Measurements from ENCODE around the gene RGS19. TPM values are rescaled to one million over a fixed set of nuclear protein-coding genes. Genes with fewer than 3 reads are reported as not detected.
A peak's percentile ranks its signal among the peaks of the same experiment; 100 is the strongest.

RGS19 gene
- total RNA-seq, 2 donors from 2014 or later, result 38.1 to 40.0 TPM

- no peaks in the 10 kb centered on the region for H3K9me3 Mint-ChIP-seq
- peak overlapping the region; percentile 29 for H3K27ac Mint-ChIP-seq
- peaks cover 17% of the 10 kb centered on the region for H3K4me1 Mint-ChIP-seq (ENCODE audit: low read depth)
- no peaks in the 10 kb centered on the region for H3K36me3 Mint-ChIP-seq (ENCODE audit: insufficient read depth in 2 of 2)
- ATAC-seq (replicated peaks in 1 of 2) (no peak), DNase-seq (no peak)
- no peak overlapping the region for H3K4me3 Mint-ChIP-seq
- peaks cover 21% of the 10 kb centered on the region for H3K27me3 Mint-ChIP-seq (ENCODE audit: low read depth)
Measured at GRCh38 chr20:64053841-64054661, 25.3 kb downstream of the RGS19 start.

DNA sequence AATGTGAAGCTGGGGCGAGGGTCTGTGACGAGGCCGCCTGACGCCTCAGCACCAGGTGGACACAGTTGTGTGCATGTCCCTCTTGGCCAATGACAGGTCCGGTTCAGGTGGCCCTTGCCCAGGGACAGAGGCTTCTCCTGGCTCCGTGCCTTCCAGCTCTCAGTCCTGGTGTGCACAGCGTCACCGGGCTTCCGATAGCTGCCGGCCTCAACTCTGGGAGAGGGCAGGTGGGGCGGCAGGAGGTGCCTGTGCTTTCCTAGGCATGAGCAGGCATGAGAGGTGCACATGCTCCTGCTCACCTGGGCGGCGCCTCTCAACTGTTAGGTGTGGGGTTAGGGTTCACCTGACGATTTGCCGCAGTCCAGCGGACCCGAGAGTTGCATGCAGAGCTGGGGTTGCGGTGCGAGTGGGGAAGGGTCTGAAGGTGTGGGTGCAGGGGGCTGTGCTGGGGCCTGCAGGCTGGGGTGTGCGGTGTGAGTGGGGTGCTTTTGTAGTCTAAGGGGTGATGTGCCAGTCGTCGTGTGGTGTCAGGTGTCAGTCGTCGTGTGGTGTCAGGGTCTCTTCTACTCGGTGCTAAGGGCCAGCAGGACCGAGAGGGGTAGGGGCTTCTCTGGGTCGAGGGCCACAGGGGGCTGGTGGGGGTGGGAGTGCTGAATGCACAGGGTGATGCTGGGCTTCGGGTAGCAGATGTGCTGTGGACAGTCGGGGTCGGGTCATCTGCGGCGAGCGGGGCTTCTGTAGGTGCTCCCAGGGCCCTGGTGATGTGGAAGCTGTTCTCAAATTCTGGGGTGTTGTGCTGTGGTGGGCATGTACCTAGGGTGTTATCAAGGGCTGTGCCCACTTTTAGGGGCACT is 26.1 kb downstream of the RGS19 start:
- no peak for DNase-seq
- peaks cover 21% of the 10 kb centered on the region for H3K27me3 Mint-ChIP-seq (ENCODE audit: low read depth)
- no peak overlapping the region for H3K4me3 Mint-ChIP-seq
- peaks cover 12% of the 10 kb centered on the region for H3K4me1 Mint-ChIP-seq (ENCODE audit: low read depth)
- H3K27ac Mint-ChIP-seq, result no peak overlapping the region
- H3K36me3 Mint-ChIP-seq (ENCODE audit: insufficient read depth in 2 of 2), result no peaks in the 10 kb centered on the region
- no peak for ATAC-seq (replicated peaks in 1 of 2)
- no peaks in the 10 kb centered on the region for H3K9me3 Mint-ChIP-seq

GRCh38 chr20:64052326-64052722 is 27.0 kb downstream of the RGS19 start:
- no peak for ATAC-seq (replicated peaks in 1 of 2)
- H3K27me3 Mint-ChIP-seq (ENCODE audit: low read depth), result peaks cover 23% of the 10 kb centered on the region
- no peak overlapping the region for H3K4me3 Mint-ChIP-seq

DNA sequence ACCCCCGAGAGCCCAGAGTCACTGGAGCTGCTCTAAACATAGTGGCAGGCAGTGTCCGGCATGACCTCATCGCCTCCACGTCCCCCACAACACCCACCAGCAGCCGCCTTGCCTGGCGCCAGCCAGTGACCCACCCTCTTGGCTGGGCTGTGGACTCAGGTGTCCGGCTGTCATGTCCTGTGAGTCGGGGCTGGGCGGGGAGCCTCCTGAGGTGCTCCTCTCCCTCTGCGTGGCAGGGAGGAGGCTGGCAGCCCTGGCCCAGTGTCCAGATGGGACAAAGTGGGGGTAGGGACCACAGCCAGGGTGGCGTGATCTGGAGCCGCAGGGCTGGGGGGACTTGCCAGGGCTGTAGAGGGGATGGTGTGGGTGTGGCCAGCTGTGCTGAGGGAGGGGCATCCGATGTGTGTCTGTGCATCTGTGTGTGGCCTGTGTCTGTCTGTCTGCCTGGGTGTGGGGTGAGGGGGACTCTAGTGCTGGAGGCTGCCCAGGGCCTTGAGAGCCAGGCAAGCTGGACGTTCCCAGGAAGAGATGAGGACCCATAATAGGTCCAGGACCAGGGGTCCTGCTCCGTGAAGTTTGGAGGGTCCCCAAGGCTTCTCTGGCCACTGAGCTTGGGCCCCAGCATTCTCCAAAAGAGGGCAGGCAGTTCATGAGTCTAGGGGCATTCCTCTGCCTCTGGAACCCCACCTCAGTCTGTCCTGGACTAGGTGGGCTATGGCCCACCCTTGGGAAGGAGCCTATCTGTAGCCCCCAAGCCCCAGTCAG is 27.6 kb downstream of the RGS19 start:
- ATAC-seq (replicated peaks in 1 of 2) (no peak), DNase-seq (no peak)
- Mint-ChIP-seq H3K27ac (no peak overlapping the region), H3K4me1 (ENCODE audit: low read depth) (peaks cover under 1% of the 10 kb centered on the region), H3K36me3 (ENCODE audit: insufficient read depth in 2 of 2) (no peaks in the 10 kb centered on the region), H3K4me3 (no peak overlapping the region), H3K9me3 (no peaks in the 10 kb centered on the region), H3K27me3 (ENCODE audit: low read depth) (peaks cover 29% of the 10 kb centered on the region)

More at GRCh38 chr20:64052326-64052722, 27.0 kb downstream of the RGS19 start:
- no peak overlapping the region for H3K27ac Mint-ChIP-seq
- H3K4me1 Mint-ChIP-seq (ENCODE audit: low read depth), result peaks cover 3% of the 10 kb centered on the region
- no peaks in the 10 kb centered on the region for H3K36me3 Mint-ChIP-seq (ENCODE audit: insufficient read depth in 2 of 2)
- DNase-seq, result no peak
- no peaks in the 10 kb centered on the region for H3K9me3 Mint-ChIP-seq

DNA sequence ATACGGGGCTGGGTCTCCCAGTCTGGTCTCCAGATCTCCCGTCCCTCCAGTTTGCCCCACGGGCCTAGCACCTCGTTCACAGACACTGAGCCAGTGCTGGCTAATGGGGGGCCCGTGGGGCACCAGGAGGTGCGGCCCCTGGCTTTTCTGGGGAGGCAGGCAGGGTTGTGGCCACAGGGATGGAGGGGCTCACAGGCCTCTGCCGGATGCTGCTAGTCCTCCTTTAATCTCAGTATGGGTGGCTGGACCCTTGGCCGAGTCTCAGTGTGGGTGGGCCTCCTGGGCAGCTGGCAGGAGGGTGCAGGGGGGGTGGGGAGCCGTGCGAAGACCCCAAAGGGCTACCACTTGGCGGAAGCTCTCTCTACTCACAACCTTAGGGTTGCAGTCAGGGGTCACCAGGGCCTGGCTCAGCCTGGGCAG is 28.3 kb downstream of the RGS19 start:
- Mint-ChIP-seq H3K9me3 (no peaks in the 10 kb centered on the region), H3K4me1 (ENCODE audit: low read depth) (peaks cover 4% of the 10 kb centered on the region), H3K36me3 (ENCODE audit: insufficient read depth in 2 of 2) (no peaks in the 10 kb centered on the region), H3K4me3 (no peak overlapping the region), H3K27me3 (ENCODE audit: low read depth) (peaks cover 36% of the 10 kb centered on the region), H3K27ac (no peak overlapping the region)
- DNase-seq (no peak), ATAC-seq (replicated peaks in 1 of 2) (no peak)

DNA sequence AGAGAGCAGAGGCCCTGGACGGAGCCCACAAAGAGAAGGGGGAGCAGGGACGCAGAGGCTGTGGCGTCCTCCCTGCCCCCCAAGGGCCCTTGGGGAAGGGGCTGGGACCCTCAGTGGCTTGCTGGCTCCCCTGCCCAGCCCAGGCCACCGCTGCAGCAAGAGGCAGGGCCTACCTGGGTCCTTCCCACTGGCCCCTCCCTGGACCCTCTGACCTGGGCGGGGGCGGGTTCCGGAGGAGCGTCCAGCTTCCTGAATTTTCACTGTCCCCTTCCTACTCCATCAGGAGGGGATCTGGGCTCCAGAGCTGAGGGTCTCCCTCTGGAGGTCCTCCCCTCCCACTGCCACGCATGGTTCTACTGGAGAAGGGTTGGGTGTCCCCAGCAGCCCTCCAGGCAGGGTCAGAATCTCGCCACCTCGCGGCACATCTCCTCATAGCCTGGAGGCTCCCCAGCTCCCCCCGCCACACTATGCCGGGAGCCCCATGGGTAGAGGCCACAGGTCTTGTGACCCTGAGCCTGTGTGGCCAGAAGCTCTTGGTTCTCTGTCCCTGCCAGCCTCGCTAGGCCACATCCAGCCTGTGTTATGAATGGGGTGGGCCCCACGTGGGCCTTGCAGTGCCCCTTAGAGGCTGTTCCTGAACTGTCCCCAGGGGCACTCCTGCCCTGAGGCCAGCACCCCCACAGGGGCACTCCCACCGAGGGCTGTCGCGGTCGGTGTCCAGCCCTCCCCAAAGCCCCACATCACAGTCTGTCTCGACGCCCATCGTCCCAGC is 28.9 kb downstream of the RGS19 start:
- DNase-seq (no peak), ATAC-seq (replicated peaks in 1 of 2) (no peak)
- Mint-ChIP-seq H3K27ac (no peak overlapping the region), H3K36me3 (ENCODE audit: insufficient read depth in 2 of 2) (no peaks in the 10 kb centered on the region), H3K4me1 (ENCODE audit: low read depth) (peaks cover 4% of the 10 kb centered on the region), H3K9me3 (no peaks in the 10 kb centered on the region), H3K4me3 (peak overlapping the region; percentile 40 to 71), H3K27me3 (ENCODE audit: low read depth) (peaks cover 36% of the 10 kb centered on the region)

- Mint-ChIP-seq H3K9me3 (no peaks in the 10 kb centered on the region), H3K4me1 (ENCODE audit: low read depth) (peaks cover 4% of the 10 kb centered on the region), H3K4me3 (peak overlapping the region; percentile 47 to 71), H3K27me3 (ENCODE audit: low read depth) (peaks cover 36% of the 10 kb centered on the region), H3K36me3 (ENCODE audit: insufficient read depth in 2 of 2) (no peaks in the 10 kb centered on the region), H3K27ac (no peak overlapping the region)
- no peak for DNase-seq
- no peak for ATAC-seq (replicated peaks in 1 of 2)
Measured at GRCh38 chr20:64049878-64050260, 29.4 kb downstream of the RGS19 start.

- DNase-seq, result peak; percentile 64 to 72
- no peaks in the 10 kb centered on the region for H3K36me3 Mint-ChIP-seq (ENCODE audit: insufficient read depth in 2 of 2)
- H3K4me1 Mint-ChIP-seq (ENCODE audit: low read depth), result peaks cover 4% of the 10 kb centered on the region
Measured at GRCh38 chr20:64049060-64049877, 30.0 kb downstream of the RGS19 start, which contains the start of gene SOX18. Gene SOX18, minus strand, starts transcription at chr20:64049639. Its CDS starts 123 bp downstream, at chr20:64049516.

GRCh38 chr20:64048402-64049044 is 30.8 kb downstream of the RGS19 start:
- no peaks in the 10 kb centered on the region for H3K9me3 Mint-ChIP-seq
- no peak for DNase-seq
- H3K27ac Mint-ChIP-seq, result no peak overlapping the region
- no peaks in the 10 kb centered on the region for H3K36me3 Mint-ChIP-seq (ENCODE audit: insufficient read depth in 2 of 2)
- H3K4me1 Mint-ChIP-seq (ENCODE audit: low read depth), result peaks cover 4% of the 10 kb centered on the region
- H3K27me3 Mint-ChIP-seq (ENCODE audit: low read depth), result peaks cover 33% of the 10 kb centered on the region
- ATAC-seq (replicated peaks in 1 of 2), result peak; percentile 18 to 19
- no peak overlapping the region for H3K4me3 Mint-ChIP-seq

More at GRCh38 chr20:64049060-64049877, 30.0 kb downstream of the RGS19 start, which contains the start of gene SOX18:
- Mint-ChIP-seq H3K9me3 (no peaks in the 10 kb centered on the region), H3K27me3 (ENCODE audit: low read depth) (peaks cover 36% of the 10 kb centered on the region), H3K27ac (no peak within 1 kb of the TSS), H3K4me3 (peak within 1 kb of the TSS; percentile 47 to 79)
- peak; percentile 72 to 80 for ATAC-seq (replicated peaks in 1 of 2)

DNA sequence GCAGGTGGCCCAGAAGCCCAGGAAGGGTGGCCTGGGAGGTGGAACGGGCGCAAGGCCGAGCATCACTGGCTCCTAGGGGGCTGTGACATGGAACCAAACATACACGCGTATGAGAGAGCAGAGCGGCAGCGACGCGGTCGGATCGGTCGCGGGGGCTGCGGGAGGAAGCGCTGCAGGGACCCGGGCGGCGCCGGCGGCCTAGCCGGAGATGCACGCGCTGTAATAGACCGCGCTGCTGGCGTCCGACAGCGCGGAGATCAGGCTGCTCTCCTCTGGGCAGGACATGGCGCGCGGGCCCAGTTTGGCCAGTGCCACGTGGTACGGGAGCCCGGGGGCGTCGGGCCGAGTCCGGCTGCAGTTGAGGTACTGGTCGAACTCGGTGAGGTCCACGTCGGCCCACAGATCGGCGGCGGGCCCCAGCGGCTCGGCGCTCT is 31.3 kb downstream of the RGS19 start:
- no peak for ATAC-seq (replicated peaks in 1 of 2)
- Mint-ChIP-seq H3K27me3 (ENCODE audit: low read depth) (peaks cover 27% of the 10 kb centered on the region), H3K27ac (no peak overlapping the region), H3K36me3 (ENCODE audit: insufficient read depth in 2 of 2) (no peaks in the 10 kb centered on the region), H3K9me3 (no peaks in the 10 kb centered on the region), H3K4me3 (peak overlapping the region; percentile 30 to 56), H3K4me1 (ENCODE audit: low read depth) (peaks cover 4% of the 10 kb centered on the region)
- no peak for DNase-seq

GRCh38 chr20:64047046-64047389 is 32.3 kb downstream of the RGS19 start:
- peaks cover 4% of the 10 kb centered on the region for H3K4me1 Mint-ChIP-seq (ENCODE audit: low read depth)
- H3K9me3 Mint-ChIP-seq, result no peaks in the 10 kb centered on the region
- no peak for ATAC-seq (replicated peaks in 1 of 2)
- H3K36me3 Mint-ChIP-seq (ENCODE audit: insufficient read depth in 2 of 2), result no peaks in the 10 kb centered on the region
- H3K27me3 Mint-ChIP-seq (ENCODE audit: low read depth), result peaks cover 26% of the 10 kb centered on the region
- DNase-seq, result no peak
- H3K27ac Mint-ChIP-seq, result no peak overlapping the region
- no peak overlapping the region for H3K4me3 Mint-ChIP-seq
